HL-60 (cell line): Measurements from ENCODE around the gene LNPEP.

ENCODE experiments used
- CTCF ChIP-seq: IDR thresholded peaks from one replicate; pipeline ENCODE4 v1.5.1; 2011; ENCODE audit warnings: low read length, control low read depth, inconsistent platforms; ENCODE audit not compliant: insufficient read depth
- GABPA ChIP-seq: IDR thresholded peaks from 2 replicates; pipeline ENCODE4 v1.6.1; 2012; ENCODE audit warnings: low read depth
- POLR2AphosphoS5 ChIP-seq: IDR thresholded peaks from 2 replicates; pipeline ENCODE4 v1.6.1; 2012; ENCODE audit warnings: low read depth
- REST ChIP-seq: IDR thresholded peaks from 2 replicates; pipeline ENCODE4 v1.6.1; 2012; ENCODE audit warnings: low read depth; ENCODE audit not compliant: insufficient replicate concordance

- TF ChIP-seq CTCF (no peak), POLR2AphosphoS5 (no peak), GABPA (no peak), REST (no peak)
These were observed 75.7 kb downstream of the LNPEP start for GRCh38 chr5:97011567-97011966.
